K562 (cell line): ENCODE data around the gene RND1. TPM values are rescaled to one million over a fixed set of nuclear protein-coding genes. Genes with fewer than 3 reads are reported as not detected.

ENCODE experiments used
- CBX2 ChIP-seq: fragments of 200-600 bp; sonication (generic); IDR thresholded peaks from one replicate; pipeline ENCODE4 v1.6.1; 2012; ENCODE audit warnings: mild to moderate bottlenecking, low read length, inconsistent platforms; ENCODE audit not compliant: insufficient read depth, poor library complexity, severe bottlenecking
- CEBPB ChIP-seq: fragments of 450-650 bp; IDR thresholded peaks from 2 replicates; pipeline ENCODE4 v1.6.1; 2016; ENCODE audit warnings: missing genetic modification characterization, missing compliant biosample characterization
- DDX20 ChIP-seq: fragments of 450-650 bp; IDR thresholded peaks from 2 replicates; pipeline ENCODE4 v1.6.1; 2016; ENCODE audit warnings: missing genetic modification characterization, low read depth, mild to moderate bottlenecking, missing compliant biosample characterization, moderate library complexity
- GABPB1 ChIP-seq: sonication (generic); formaldehyde crosslinking; IDR thresholded peaks from 2 replicates; pipeline ENCODE4 v1.8.0; 2022; ENCODE audit warnings: mild to moderate bottlenecking, missing genetic modification reagents
- MCM7 ChIP-seq, 2 experiments: fragments of 450-650 bp; IDR thresholded peaks; 2 replicates each; pipeline ENCODE4 v1.6.1; 2016 to 2018
- PHB2 ChIP-seq: fragments of 450-650 bp; IDR thresholded peaks from 2 replicates; pipeline ENCODE4 v1.6.1; 2017; ENCODE audit warnings: low read depth
- POLR2G ChIP-seq: fragments of 200-400 bp; formaldehyde crosslinking; IDR thresholded peaks from 2 replicates; pipeline ENCODE4 v1.6.1; 2017; ENCODE audit warnings: low read depth, mild to moderate bottlenecking, antibody characterized with exemption, low read length, moderate library complexity
- RBFOX2 ChIP-seq: fragments of 200-400 bp; formaldehyde crosslinking; IDR thresholded peaks from 2 replicates; pipeline ENCODE4 v1.6.1; 2017; ENCODE audit warnings: low read depth, mild to moderate bottlenecking, low read length, moderate library complexity
- SRSF3 ChIP-seq: fragments of 200-400 bp; formaldehyde crosslinking; IDR thresholded peaks from 2 replicates; pipeline ENCODE4 v1.6.1; 2016; ENCODE audit warnings: mild to moderate bottlenecking, low read length, moderate library complexity; ENCODE audit not compliant: insufficient read depth
- SUPT5H ChIP-seq: fragments of 450-650 bp; IDR thresholded peaks from 2 replicates; pipeline ENCODE4 v1.6.1; 2016
- TGIF2 ChIP-seq: sonication (generic); formaldehyde crosslinking; IDR thresholded peaks from 2 replicates; pipeline ENCODE4 v1.8.1; 2022; ENCODE audit warnings: mild to moderate bottlenecking, missing genetic modification reagents, moderate library complexity
- polyA plus RNA-seq, 8 experiments: library from polyadenylated mRNA; depleted of rRNA in 4 of 8; stranded (reverse) in 5 of 8; unstranded in 3 of 8; fragments of >200 nt; fragmentation: Nextera tagmentation in 2 of 8; fragmentation: Illumina TruSeq in 1 of 8; extraction: Ambion mirVana in 2 of 8; extraction: Trizol in 1 of 8; gene quantifications; 2 replicates each; pipeline versions ENCODE4 v1.2.1 to v1.2.3, GENCODE V29; 2011 to 2014; ENCODE audit warnings: inconsistent platforms in 1 of 8, missing spikeins in 1 of 8
- total RNA-seq, 7 experiments: library from RNA; depleted of rRNA in 6 of 7; stranded (reverse); fragments of >200 nt in 6 of 7; fragmentation: Illumina TruSeq in 2 of 7; extraction: Trizol in 2 of 7; gene quantifications; 2 replicates each; pipeline versions ENCODE4 v1.2.1 to v1.2.3, GENCODE V29; 2011 to 2021; ENCODE audit warnings: low replicate concordance in 1 of 7
- TF ChIP-seq, protein P1 (sequence below): fragments of 250-450 bp; sonication (Bioruptor Pico); IDR thresholded peaks from 2 replicates; pipeline ENCODE4 v1.5.0; 2021; ENCODE audit warnings: mild to moderate bottlenecking, borderline replicate concordance
- TF ChIP-seq, protein P2 (sequence below): fragments of 150-350 bp; IDR thresholded peaks from 2 replicates; pipeline ENCODE4 v1.6.1; 2014; ENCODE audit warnings: low read depth, mild to moderate bottlenecking, low read length, borderline replicate concordance
- TF ChIP-seq, protein P3 (sequence below): fragments of 250-450 bp; sonication (Bioruptor Pico); IDR thresholded peaks from 2 replicates; pipeline ENCODE4 v1.5.0; 2020; ENCODE audit warnings: mild to moderate bottlenecking
- TF ChIP-seq, protein P4 (sequence below): sonication (generic); formaldehyde crosslinking; IDR thresholded peaks from 2 replicates; pipeline ENCODE4 v1.8.0; 2022; ENCODE audit warnings: mild to moderate bottlenecking, missing genetic modification reagents

RND1 gene
- total and polyA plus RNA-seq, 9 of the 15 experiments (the other 6 are each of a cell fraction or from before 2014, with no cell fraction given): 0.18 to 0.78 (median 0.58) TPM; not detected in 2

DNA sequence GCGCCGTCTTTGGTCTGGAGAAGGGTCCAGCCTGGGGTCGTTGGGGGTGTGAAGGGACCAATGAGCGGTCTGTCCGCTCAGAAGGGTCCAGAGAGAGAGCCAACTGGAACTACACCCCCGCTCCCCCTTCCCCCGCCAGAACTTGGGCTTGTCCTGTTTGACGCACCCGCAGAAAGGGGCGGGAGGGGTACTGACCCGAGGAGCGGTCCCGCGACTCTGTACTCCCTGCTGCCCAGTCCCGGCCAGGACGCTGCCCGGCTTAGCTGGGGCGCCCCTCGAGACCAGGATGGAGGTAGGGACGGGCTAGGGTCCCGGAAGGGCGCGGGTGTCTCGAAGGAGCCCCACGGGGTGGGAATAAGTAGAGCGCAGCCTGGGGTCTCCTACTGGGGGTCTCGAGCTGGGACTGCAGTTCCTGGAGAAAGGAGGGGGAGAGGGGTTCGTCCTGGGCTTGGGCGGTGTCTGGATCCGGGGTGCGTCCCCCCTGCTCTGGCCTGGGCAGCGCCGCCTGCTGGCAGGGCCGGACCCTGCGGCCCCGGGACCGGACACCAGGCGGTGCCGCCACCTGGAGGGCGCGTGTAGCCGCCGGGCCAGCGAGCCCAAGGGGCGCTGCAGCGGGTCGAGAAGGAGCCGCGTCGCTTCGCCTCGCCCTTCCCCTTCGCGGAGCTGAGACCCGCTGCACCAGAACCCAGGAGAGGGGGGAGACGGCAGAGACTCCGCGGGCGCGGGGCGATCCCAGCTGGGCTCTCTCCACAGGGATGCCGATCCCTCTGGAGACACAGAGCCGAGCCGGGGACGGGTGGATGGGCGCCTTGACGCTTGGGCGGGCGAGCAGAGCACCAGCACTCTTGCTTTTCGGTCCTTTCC, 51.2 kb downstream of the RND1 start (continued):
- TF ChIP-seq, protein P1, sequence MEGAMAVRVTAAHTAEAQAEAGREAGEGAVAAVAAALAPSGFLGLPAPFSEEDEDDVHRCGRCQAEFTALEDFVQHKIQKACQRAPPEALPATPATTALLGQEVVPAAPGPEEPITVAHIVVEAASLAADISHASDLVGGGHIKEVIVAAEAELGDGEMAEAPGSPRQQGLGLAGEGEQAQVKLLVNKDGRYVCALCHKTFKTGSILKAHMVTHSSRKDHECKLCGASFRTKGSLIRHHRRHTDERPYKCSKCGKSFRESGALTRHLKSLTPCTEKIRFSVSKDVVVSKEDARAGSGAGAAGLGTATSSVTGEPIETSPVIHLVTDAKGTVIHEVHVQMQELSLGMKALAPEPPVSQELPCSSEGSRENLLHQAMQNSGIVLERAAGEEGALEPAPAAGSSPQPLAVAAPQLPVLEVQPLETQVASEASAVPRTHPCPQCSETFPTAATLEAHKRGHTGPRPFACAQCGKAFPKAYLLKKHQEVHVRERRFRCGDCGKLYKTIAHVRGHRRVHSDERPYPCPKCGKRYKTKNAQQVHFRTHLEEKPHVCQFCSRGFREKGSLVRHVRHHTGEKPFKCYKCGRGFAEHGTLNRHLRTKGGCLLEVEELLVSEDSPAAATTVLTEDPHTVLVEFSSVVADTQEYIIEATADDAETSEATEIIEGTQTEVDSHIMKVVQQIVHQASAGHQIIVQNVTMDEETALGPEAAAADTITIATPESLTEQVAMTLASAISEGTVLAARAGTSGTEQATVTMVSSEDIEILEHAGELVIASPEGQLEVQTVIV (CRISPR knock-in tag): no peak
- TF ChIP-seq, protein P2, sequence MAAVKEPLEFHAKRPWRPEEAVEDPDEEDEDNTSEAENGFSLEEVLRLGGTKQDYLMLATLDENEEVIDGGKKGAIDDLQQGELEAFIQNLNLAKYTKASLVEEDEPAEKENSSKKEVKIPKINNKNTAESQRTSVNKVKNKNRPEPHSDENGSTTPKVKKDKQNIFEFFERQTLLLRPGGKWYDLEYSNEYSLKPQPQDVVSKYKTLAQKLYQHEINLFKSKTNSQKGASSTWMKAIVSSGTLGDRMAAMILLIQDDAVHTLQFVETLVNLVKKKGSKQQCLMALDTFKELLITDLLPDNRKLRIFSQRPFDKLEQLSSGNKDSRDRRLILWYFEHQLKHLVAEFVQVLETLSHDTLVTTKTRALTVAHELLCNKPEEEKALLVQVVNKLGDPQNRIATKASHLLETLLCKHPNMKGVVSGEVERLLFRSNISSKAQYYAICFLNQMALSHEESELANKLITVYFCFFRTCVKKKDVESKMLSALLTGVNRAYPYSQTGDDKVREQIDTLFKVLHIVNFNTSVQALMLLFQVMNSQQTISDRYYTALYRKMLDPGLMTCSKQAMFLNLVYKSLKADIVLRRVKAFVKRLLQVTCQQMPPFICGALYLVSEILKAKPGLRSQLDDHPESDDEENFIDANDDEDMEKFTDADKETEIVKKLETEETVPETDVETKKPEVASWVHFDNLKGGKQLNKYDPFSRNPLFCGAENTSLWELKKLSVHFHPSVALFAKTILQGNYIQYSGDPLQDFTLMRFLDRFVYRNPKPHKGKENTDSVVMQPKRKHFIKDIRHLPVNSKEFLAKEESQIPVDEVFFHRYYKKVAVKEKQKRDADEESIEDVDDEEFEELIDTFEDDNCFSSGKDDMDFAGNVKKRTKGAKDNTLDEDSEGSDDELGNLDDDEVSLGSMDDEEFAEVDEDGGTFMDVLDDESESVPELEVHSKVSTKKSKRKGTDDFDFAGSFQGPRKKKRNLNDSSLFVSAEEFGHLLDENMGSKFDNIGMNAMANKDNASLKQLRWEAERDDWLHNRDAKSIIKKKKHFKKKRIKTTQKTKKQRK: no peak
- TF ChIP-seq RBFOX2 (peak; percentile 78), TGIF2 (CRISPR knock-in tag) (no peak), CEBPB (tag) (no peak), SUPT5H (0 out of 2 replicates have a peak, but pooled peaks have one; percentile 54), SRSF3 (no peak), GABPB1 (CRISPR knock-in tag) (peak; percentile 71; the same call in 1 of the 2 replicates), DDX20 (tag) (no peak), POLR2G (peak; percentile 88), CBX2 (no peak), MCM7 (IDR thresholded peaks at IDR 0.05) (no peak), PHB2 (no peak)
- TF ChIP-seq, protein P3, sequence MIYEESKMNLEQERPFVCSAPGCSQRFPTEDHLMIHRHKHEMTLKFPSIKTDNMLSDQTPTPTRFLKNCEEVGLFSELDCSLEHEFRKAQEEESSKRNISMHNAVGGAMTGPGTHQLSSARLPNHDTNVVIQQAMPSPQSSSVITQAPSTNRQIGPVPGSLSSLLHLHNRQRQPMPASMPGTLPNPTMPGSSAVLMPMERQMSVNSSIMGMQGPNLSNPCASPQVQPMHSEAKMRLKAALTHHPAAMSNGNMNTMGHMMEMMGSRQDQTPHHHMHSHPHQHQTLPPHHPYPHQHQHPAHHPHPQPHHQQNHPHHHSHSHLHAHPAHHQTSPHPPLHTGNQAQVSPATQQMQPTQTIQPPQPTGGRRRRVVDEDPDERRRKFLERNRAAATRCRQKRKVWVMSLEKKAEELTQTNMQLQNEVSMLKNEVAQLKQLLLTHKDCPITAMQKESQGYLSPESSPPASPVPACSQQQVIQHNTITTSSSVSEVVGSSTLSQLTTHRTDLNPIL (CRISPR knock-in tag): no peak
- TF ChIP-seq, protein P4, sequence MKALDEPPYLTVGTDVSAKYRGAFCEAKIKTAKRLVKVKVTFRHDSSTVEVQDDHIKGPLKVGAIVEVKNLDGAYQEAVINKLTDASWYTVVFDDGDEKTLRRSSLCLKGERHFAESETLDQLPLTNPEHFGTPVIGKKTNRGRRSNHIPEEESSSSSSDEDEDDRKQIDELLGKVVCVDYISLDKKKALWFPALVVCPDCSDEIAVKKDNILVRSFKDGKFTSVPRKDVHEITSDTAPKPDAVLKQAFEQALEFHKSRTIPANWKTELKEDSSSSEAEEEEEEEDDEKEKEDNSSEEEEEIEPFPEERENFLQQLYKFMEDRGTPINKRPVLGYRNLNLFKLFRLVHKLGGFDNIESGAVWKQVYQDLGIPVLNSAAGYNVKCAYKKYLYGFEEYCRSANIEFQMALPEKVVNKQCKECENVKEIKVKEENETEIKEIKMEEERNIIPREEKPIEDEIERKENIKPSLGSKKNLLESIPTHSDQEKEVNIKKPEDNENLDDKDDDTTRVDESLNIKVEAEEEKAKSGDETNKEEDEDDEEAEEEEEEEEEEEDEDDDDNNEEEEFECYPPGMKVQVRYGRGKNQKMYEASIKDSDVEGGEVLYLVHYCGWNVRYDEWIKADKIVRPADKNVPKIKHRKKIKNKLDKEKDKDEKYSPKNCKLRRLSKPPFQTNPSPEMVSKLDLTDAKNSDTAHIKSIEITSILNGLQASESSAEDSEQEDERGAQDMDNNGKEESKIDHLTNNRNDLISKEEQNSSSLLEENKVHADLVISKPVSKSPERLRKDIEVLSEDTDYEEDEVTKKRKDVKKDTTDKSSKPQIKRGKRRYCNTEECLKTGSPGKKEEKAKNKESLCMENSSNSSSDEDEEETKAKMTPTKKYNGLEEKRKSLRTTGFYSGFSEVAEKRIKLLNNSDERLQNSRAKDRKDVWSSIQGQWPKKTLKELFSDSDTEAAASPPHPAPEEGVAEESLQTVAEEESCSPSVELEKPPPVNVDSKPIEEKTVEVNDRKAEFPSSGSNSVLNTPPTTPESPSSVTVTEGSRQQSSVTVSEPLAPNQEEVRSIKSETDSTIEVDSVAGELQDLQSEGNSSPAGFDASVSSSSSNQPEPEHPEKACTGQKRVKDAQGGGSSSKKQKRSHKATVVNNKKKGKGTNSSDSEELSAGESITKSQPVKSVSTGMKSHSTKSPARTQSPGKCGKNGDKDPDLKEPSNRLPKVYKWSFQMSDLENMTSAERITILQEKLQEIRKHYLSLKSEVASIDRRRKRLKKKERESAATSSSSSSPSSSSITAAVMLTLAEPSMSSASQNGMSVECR (CRISPR knock-in tag): peak; percentile 95
